Measurements from ENCODE around the gene SNRPF.

DNA sequence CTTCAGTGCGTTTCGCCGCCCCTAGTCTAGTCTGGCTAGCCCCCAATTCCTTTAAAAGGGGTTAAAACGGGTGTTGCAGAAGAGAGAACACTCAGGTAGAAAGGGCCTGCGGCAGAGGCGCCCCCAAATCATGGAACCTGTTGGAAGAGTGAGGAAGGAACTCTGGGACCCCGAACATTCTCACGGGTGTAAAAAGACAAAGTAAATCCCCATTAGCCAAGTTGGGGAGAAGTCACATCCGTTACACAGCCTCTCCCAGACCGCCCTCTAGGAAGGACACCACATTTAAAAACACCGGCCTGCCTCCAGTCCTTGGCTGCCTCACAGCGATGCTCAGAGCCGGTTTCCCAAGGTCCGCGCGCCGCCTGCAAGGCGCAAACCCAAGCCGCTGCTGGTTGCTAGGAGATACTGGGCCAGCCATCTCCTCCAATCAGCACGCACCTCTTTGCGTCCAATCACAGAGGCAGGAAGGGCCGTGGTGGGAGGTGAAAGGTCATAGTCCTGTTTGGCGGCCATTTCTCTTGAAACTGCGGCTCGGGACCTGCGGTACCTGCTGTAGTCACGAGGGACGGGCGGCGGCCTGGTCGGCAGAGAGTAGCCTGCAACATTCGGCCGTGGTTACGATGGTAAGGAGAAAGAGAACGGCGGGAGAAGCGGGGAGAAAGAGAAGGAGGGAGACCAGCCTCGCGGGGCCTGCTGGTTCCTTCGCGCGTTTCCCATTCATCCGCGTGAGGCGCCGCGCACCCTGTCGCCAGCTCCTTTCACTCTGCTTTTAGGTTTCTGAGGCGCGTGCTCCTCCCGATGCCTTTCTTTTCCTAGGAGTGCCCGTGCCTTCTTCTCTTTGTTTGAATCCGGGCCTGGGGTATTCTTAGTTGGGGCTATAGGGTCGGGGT lies at the start of gene SNRPF:
- TF ChIP-seq, protein P1, sequence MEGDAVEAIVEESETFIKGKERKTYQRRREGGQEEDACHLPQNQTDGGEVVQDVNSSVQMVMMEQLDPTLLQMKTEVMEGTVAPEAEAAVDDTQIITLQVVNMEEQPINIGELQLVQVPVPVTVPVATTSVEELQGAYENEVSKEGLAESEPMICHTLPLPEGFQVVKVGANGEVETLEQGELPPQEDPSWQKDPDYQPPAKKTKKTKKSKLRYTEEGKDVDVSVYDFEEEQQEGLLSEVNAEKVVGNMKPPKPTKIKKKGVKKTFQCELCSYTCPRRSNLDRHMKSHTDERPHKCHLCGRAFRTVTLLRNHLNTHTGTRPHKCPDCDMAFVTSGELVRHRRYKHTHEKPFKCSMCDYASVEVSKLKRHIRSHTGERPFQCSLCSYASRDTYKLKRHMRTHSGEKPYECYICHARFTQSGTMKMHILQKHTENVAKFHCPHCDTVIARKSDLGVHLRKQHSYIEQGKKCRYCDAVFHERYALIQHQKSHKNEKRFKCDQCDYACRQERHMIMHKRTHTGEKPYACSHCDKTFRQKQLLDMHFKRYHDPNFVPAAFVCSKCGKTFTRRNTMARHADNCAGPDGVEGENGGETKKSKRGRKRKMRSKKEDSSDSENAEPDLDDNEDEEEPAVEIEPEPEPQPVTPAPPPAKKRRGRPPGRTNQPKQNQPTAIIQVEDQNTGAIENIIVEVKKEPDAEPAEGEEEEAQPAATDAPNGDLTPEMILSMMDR (IDR thresholded peaks at IDR 0.05; ENCODE audit: low read length), result peak; percentile 20; the same call in 1 of the 2 replicates
- TF ChIP-seq EZH2 (optimal IDR thresholded peaks at IDR 0.05; ENCODE audit: low read depth, low read length), result no peak
